ENCODE measurements around the gene SLC25A30.
"Not testable (repeated sequence)": the region's sequence is repeated elsewhere in the genome, so short reads cannot be mapped to it uniquely, and the experiment has no call there.

Gene SLC25A30

DNA sequence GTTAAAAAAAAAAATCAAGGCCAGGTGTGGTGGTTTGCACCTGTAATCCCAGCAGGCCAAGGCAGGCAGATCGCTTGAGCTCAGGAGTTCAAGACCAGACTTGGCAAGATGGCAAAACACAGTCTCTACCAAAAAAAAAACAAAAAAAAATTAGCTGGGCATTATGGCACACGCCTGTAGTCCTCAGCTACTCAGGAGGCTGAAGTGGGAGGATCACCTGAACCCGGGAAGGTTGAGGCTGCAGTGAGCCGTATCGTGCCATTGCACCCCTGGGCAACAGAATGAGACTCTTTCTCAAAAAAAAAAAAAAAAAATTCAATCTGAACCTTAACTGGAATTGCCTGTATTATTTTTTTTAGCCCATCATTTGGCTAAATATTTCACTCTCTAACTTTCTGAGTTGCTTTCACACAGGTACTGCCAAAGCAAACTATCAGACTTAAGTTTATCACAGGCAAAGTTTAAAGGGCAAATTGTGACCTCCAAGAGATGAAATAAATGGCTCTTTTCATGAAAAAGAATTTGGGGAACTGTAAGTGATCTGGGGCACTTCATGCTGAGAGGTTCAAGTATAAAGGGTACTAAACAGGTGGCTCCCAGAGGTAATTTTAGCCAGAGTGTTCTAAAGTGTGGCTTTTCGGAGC, 14.7 kb upstream of the SLC25A30 start:
- no peak for DNase-seq

DNA sequence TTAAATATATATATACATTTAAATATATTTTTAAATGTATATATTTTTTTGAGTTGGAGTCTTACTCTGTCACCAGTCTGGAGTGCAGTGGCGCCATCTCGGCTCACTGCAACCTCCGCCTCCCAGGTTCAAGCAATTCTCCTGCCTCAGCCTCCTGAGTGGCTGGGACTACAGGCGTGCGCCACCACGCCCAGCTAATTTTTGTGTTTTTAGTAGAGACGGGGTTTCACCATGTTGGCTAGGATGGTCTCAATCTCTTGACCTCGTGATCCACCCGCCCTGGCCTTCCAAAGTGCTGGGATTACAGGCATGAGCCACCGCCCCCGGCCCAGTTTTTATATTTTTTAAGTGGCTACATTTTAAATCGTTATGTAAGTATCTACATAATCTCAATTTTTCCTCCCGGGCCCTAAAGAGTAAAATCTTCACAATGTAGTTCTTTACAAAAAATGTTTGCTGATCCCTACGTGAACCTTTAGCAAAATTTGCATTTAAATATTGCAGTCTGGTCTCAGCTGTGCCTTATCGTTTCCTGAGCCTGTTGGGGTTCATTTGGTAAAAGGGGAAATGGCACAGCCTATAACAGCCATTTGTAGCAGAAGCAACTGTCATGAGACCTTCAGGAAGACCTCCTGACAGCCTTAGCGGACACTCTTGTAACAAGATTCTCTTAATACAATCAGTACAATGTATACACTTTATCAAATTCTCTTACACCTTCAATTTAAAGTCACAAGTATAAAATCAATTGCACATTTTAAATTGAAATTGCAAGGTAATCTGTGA, 8.1 kb upstream of the SLC25A30 start:
- DNase-seq: not testable (repeated sequence)

DNA sequence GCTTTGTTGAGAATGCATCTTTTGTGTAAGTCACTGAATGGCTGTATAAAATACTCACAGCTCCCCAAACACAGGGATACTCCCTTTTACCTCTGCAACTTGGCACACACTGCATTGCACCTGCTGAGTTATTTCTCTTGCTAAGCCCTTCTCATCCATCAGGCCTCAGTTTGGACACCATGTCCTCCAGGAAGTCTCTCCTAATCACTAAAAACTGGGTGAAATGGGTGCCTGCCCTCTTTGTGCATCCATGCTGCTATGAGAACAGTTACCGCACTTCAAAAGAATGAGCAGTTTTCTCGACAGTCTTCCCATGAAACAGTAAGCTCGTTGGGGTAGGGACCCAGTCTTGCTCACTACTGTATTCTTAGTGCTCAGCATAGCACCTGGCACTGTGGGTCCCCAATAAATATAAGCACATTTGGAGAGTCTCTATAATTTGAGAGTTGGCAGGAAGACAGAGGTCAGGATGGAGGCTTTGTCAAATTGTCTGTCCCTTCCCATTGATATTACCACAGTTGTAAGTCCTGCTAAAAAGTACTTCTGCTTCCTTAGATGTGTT, 4.6 kb upstream of the SLC25A30 start:
- DNase-seq: no peak

DNA sequence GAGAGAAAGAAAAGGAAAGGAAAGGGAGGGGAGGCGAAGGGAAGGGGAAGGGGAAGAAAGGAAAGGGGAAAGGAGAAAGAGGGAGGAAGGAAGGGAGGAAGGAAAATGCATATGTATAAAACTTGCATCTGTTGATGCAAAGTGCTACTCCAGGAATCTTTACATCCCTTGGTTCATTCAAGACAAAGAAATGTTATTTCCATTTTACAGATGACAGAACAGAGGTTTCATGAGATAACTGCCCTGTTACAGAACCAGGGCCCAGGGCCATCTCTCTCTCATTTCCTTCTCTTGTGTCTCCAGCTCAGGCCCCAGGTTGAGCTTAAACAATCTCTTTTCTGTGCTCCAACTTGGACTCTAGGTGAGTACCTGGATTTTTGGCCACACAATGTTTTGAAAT, 1.8 kb upstream of the SLC25A30 start:
- DNase-seq: no peak

DNA sequence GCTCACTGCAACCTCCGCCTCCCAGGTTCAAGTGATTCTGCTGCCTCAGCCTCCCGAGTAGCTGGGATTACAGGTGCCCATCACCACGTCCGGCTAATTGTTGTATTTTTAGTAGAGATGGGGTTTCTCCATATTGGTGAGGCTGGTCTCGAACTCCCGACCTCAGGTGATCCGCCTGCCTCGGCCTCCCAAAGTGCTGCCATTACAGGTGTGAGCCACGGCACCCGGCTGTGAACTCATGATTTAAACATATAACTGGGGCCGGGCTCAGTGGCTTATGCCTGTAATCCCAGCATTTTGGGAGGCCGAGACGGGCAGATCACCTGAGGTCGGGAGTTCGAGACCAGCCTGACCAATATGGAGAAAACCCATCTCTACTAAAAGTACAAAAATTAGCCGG, 1.2 kb upstream of the SLC25A30 start:
- not testable (repeated sequence) for DNase-seq

DNA sequence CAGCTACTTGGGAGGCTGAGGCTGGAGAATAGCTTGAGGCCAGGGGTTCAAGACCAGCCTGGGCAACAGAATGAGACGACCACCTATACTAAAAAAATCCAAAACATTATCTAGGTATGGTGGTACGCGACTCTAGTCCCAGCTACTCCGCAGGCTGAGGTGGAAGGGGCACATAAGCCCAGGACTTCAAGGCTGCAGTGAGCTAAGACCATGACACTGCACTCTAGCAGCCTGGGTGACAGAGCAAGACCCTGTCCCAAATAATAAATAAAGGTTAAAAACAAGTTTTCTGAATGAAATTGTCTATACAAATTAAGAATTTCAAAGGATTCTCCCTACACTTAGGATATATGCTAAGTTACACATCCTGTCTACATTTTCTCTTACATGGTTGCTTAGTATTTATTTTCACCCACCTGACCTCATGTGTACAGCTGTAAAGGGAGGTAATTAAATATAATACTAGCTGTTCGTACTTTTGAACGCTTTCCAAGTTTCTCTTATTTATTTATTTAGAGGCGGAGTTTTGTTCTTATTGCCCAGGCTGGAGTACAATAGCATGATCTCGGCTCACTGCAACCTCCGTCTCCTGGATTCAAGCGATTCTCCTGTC, 1.6 kb downstream of the SLC25A30 start:
- no peak for DNase-seq

DNA sequence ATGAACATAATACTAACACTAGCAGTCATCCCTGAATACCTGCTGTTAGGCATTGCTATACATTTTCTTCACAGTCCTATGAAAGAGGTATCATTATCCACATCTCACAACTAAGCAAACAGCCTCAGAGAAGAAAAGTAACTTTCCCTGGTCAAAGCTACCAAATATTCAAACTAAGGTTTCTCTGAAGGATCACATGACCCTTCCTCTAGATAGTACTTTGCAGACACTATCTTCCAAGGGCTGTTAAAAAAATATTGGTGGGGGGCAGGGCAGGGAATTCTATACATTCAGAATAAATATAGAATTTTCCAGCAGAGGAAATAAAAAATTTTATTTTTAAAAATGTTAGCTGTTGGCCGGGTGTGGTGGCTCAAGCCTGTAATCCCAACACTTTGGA, 3.1 kb downstream of the SLC25A30 start:
- no peak for DNase-seq

DNA sequence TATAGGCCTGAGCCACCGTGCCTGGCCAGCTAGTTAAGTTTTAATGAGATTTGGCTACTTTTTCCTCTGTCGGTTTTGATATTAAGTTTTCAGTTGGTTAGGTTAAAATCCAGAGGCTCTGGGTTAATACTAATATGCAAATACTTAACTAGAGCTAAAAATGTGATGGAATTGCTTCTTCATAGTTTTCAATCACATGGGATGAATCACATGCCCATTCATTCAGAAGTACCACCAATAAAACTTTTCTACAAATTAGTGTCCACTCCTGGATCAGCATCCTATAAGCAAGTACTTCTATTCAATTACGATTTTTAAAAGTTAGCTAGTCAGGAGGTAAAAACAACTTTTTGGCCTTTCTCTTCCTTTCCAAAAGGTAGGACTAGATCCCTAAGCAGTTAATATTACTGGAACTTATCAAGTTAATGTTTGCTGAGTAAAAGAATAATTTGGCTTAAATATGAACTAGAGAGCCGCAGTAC, 4.3 kb downstream of the SLC25A30 start:
- DNase-seq: no peak

DNA sequence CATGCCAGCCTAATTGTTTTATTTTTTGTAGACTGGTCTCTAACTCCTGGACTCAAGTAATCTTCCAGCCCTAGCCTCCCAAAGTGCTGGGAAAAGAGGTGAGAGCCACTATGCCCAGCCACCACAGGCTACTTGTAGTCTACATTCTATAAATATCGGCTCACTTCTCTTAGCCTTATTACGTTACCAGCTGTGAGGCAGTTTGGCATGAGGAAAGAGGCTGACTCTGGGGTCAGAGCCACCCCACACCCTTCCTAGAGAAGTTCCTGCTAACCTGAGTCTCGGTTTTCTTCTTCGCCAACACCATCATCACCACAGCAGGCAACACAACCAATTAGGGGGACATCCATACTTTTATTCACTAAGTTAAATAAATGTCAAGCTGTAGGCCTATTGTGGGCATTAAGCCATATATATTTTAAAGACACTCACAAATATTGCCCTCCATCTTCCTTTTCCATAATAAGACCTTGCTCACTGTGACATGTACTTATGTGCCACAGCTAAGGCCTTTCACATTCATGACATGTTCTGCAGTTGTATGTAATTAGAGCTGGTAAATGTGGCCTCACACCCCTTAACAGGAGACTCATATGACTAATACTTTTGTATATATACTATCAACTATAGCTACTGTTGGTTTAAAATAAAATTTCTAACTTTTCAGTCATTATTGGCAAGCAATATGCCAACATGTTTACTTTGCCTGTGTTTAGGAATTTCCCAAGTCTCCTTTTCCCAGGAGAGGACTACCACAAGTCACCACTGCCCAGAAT, 5.7 kb downstream of the SLC25A30 start:
- no peak for DNase-seq

DNA sequence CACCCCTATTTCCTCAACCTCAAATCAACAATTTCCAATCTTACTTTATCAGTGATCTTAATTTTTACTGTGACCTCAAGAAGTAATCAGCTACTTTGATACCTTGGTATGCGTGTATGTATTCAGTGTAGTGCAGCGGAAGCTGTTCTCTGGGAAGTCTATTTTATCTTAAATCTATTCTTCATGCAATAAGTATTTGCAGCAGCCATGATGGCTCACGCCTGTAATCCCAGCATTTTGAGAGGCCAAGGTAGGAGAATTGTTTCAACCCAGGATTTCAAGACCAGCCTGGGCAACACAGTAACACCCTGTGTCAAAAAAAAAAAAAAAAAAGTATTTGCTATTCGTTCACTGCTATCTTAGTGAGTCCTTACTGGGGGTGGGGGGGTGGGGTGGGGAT, 6.5 kb downstream of the SLC25A30 start:
- no peak for DNase-seq

DNA sequence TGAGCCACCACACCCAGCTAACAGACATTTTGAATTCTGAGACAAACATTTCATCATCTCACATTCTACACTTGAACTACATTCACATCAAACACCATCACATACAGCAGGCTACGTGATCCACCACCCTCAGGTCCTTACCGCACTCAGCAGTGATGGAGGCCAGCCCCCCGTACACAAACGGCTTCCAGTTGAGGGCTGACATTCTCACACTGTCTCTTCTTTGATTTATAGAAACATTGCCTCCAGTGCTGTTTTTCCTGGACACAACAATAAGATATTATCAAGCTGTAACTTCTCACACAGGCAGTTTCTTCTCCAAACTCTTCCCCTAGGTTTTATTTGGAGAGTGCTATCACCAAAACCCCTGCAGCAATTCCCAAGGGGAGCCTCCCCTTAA, 7.0 kb downstream of the SLC25A30 start:
- DNase-seq: no peak

DNA sequence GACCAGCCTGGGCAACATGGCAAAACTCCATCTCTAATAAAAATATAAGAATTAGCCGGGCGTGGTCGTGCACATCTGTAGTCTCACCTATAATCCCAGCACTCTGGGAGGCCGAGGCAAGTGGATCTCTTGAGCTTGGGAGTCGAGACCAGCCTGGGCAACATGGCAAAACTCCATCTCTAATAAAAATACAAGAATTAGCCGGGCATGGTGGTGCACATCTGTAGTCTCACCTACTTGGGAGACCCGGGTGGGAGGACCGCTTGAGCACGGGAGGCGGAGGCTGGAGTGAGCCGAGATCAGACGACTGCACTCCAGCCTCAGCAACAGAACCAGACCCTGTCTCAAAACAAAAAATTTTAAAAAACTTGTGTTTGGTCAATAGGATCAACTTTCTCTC, 7.7 kb downstream of the SLC25A30 start:
- no peak for DNase-seq

DNA sequence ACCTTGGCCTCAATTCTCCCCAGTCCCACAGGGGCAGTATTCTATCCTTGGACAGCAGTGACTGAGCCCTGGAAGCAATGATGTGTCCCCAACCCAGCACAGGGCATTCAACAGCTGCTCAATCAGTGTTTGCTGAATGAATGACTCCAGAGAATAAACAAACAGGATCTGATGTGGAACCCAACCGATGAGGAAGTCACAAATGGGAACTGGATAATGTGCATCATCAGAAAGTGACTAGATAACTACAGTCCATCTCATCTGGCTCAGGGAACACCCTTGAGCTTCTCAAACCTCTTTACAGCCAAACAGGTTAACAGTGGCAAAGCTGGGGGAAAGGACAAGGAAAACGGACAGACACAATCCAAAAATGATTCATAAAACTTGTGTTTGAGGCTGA, 8.2 kb downstream of the SLC25A30 start:
- no peak for DNase-seq

DNA sequence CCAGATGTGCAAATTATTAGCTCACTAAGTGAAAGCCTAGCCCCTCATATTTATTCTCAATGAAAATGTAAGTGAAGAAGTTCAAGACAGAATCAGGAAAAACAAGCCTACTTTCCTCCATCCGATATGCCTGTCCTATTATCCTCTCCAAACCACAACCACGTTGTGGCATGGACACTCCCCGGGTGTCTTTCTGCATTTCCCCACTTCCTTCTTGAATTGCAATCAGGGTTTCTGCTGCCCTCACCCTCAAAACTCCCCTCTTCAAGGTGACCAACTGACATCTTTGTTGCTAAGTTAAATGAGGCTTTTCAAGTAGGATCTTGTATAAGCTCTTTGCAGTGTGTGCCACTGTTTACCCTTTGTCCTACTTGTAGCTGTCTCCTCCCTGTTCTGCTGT, 11.8 kb downstream of the SLC25A30 start:
- no peak for DNase-seq

DNA sequence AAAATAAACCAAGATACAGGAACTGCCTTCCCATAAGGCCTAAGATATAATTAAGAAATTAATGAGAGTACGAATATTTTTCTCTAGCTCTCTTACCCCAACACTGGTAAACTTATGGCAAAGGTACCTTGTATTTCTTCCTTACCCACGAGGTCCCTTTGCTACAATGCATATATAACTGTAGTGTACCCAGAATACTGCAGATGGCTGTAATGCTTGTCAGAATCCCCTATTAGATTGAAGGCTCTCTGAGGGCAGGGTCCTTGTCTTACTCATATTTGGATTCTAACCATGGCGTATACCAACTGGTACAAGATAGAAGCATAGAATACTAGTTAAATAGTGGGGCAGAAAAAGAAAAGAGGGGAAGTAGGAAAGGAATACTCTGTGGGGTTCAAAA, 15.1 kb downstream of the SLC25A30 start:
- DNase-seq: no peak

DNA sequence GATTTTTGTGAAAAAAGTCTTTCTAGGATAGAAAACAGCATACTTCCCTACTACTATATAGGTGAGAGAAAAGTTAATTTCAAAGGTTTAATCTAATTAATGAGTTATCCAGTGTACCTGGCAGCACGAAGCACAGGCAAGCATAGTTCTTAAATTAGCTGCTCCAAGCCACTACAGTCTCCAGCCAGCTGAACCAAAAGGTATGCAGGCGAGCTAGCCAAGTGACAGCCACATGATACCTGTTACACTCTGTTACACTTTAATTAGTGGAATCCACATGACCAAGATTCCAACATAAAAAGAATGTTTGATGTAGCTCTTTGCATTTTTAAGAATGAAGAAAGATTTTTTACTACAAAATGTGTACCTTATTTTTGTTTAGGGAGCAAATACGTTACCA, 15.5 kb downstream of the SLC25A30 start:
- no peak for DNase-seq

DNA sequence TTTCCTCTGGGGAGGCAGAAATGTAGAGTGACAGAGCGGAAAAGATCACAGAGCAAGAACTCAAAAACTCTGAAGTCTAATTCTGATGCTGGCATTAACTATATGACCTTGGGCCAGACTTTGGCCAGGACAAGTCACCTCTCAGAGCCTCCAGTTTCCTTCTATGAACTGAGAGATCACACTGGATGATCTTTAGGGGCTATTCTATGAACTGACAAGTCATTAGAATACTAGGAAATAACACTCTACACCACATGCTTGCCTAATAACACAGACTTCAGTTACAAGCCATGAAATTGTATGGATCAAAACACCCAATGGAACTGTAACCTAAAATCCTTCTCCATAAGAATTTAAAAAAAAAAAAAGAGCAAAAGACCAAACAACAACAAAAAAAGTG, 16.9 kb downstream of the SLC25A30 start:
- DNase-seq: no peak

DNA sequence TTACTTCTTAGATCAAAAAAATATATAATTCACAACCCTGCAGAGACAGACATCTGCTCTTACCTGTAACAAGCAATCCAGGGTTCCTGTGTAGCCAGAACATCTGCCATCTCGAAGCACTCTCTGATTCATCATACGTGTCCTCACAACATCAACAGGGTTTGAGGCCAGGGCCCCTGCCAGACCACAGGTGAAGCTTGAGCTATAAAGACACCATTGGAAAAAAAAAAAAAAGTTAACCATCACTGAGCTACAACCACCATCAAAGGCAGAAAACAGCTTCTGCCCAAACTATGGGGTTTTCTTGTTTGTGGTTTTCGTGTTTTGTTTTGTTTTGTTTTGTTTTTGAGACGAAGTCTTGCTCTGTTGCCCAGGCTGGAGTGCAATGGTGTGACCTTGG, 19.3 kb downstream of the SLC25A30 start:
- no peak for DNase-seq

DNA sequence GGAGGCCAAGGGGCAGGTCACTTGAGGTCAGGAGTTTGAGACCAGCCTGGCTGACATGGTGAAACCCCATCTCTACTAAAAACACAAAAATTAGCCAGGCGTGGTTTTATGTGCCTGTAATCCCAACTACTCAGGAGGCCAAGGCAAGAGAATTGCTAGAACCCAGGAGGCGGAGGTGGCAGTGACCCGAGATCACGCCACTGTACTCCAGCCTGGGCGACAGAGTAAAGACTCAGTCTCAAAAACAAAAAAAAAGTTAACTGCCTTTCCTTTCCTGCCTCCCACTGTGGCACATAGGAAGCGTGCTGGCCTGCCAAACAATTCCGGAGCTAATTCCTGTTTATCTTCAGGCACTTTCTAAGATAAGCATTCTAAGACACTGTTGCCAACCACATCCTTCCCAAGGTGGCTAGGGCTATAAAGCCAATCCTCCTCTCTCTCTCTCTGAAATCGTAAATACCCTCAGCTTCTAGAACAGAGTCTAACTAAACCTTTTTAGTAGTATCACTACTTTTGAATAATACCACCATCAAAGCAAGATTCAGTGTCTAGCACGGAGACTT, 21.6 kb downstream of the SLC25A30 start:
- no peak for DNase-seq

DNA sequence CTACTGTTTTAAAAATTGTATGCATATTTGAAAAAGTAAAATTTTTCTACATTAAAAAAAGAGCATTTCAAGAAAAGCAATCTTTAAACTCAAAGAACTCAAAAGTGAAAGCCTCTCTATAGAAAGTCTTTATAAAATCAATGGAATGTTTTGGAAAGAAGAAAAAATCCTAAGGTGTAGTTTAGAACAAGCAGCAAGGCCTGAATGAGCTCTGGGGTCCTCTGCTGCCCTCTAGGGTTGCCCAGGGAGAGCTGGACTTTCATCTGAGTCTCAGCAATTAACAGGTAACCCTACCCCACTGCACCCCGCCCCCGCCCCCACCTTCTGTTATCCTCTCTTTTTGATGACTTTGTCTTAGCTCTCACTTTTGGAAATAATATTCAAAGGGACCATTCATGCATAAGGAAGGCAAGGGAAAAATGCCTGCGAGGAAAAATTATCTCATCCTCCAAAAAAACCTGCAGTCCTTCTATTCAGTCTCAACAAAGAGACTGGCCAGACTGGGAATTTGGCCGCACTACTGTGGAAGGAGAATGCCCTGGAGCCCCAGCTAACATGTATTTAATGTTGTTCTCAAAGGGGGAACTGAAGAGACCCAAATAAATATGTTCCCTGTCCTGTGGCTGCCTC, 24.1 kb downstream of the SLC25A30 start:
- DNase-seq: no peak

DNA sequence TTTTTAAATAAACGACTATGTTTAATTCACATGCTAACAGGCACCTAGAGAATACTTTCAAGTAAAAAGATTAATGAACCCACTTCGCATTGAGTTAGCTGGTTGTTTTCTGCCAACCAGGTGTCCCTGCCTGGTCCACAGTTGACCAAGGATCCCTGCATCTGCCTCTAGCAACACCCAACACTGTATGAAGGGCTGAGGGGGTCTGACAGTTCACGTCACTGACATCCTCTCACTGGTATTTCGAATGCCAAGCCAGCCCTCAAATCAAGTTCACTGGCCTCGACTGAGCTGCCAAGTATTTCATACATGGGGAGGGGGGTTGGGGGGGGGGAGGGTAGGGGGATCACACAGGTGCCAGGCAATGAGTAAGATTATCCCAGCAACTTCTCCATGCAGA, 25.4 kb downstream of the SLC25A30 start:
- DNase-seq: no peak

DNA sequence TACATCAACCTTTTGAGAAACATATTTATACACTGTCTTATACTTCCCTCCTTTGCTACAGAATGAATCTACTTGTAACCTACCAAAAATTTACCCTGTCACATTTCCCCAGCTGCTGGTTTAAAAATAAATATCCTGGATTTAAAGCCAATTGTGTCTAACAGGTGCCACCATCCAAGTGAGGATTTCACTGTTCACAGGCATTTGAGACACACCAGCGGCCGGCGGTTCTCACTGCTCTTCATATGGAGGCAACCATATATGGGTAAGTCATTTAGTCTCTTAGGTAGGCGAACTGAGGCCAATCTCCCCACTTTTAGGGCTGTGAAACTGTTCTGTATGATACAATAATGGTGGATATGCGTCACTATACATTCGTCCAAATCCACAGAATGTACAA, 26.2 kb downstream of the SLC25A30 start:
- no peak for DNase-seq

Measured in NCI-H2107 (cell line).